Stimulated activated CD8-positive, alpha-beta memory T cell treated with anti-CD3 and anti-CD28 coated beads, Interleukin-12 subunit alpha, Interleukin-12 subunit beta, amount 100 ng/mL, for 4 hours (primary cell): Measurements from ENCODE around the gene WDR54.
"Not testable (repeated sequence)": the region's sequence is repeated elsewhere in the genome, so short reads cannot be mapped to it uniquely, and the experiment has no call there.

Source experiments
- DNase-seq: peaks from one replicate; pipeline ENCODE4 v3.0.0-alpha.2; 2020; ENCODE audit warnings: low read depth

Gene WDR54

GRCh38 chr2:74406035-74406434 lies 15.5 kb upstream of the WDR54 start:
- DNase-seq: no peak

DNA sequence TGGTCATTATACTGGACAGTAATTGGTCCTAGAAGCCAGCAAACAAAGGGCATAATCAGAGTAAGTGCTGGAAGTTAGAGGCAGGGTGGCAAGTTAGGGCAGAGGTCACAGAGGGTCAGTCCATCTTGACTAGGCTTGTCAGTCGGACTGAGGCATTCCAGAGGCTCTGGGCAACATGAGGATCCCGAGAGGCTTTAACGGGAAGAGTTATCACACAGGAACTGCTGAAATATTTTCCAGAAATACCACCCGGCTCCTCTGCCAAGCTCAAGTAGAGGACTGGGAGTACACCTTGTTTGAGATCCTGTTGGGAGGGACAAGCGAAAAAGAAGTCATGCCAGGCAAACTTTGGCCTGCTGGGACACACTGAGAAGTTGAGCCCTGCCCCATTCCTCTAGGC lies 13.8 kb upstream of the WDR54 start:
- DNase-seq: no peak

GRCh38 chr2:74413001-74413698 lies 8.4 kb upstream of the WDR54 start:
- no peak for DNase-seq

DNA sequence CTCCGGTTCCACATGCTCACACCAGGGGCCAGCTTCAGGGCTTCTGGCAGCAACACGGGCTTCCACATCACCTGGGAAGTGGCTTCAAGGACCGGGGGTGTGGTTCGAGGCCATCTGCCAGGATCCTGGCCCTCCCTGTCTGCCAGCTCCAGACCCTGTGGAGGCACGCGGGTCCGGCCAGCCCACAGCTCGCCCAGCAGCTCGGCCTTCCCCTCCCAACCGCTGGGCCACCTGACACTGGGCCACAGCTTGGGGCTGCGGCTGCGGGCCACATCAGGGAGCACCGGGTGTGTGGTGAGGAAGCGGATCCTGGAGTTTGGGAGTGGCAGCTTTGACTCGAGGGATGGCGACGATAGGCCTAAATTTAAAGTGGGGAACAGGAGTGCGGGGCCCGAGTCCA lies 7.1 kb upstream of the WDR54 start:
- DNase-seq: no peak

DNA sequence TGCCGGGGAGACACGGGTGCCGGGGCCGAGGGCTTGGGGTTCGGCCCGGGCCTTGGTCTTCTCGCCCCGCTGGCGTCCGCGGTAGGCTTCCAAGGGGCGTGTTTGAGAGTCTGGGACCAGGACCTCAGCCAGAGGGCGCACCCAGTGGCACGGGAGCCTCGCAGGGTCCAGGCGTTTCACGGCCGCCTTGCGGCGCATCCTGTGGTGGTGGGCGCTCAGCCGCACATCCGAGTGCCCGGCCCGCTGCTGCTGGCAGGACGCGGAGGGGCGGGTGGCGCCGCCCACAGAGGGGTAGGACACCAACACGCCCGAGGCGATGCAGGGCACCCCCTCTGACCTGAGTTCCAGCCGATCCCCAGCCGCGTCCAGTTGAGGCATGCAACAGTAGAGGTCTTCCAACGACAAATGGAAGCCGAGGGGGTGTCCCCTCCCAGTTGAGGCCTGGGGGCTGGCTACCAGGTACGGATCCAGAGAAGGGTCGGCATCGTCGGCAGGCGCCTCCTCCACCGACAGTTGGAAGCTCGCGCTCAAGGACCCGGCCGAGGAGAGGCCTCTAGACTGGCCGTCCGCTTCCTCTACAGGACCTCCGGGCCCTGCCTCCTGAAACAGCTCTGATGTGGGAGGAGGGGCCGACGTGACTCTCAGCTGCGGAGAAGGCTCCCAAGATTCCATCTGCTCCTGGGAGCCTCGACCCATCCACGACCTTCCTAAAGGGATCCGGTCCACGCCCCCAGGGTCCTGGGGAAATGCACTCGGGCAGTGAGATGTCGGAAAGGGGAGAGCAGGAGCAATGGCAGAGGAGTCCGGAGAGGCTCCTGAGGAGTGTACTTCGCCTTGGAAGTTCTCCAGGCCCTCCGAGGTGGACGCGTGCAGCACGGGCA lies 6.4 kb upstream of the WDR54 start:
- no peak for DNase-seq

GRCh38 chr2:74415762-74416395 lies 5.7 kb upstream of the WDR54 start:
- no peak for DNase-seq

DNA sequence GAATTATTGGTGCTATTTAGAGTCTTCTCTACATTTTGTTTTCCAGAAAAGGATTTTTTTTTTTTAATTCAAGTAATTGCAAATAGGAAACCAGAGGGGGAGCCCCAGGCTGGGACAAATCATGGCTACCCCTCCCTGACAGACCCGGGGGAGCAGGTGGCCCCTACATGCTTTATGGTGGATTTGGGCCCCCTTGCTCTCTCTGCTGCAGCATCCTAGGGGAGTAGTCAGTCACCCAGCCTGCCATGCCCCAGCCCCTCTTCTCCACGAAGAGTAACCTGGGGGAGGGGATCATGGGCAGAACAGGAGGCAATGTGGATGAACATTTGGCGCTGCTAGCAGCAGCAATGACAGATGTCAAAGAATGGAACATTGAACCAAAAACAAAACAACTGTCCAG lies 4.8 kb upstream of the WDR54 start:
- no peak for DNase-seq

DNA sequence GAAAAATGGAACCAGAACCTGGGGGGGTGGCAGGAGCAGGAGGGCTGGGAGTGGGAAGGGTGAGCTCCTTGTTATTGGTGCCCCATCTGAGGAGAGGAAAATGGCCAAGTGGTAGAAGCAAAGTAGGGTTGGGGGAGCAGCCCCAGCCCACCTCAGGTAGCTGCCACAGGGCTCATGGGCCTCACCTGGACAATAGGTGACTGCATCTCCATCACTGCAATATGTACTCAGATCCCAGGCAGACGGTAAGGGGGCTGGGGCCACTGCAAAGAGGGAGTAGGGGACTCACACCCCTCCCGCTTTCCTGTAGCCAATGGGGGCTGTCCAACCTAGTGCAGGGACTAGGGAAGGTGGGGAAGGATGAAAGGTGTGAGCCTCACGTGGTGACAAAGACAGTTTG lies 4.3 kb upstream of the WDR54 start:
- no peak for DNase-seq

DNA sequence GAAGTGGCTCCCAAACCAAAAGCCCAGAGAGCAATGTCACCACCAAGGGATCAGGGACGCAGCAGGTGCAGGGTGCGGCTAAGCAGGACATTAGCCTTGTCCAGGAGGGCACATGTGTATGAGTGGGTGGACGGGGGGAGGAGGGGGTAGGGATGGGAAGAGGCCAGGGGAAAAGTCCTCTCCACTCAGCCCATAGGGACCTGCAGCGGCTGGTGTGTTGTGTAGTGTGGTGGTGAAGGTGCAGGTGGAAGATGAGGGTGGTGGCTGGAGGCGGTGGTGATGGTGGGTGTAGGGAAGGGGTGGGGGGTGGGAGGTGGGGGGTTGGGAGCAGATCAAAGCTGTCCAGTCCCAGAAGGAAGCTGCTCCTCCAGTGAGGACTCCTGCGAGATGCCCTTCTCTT lies 3.8 kb upstream of the WDR54 start:
- DNase-seq: no peak

- no peak for DNase-seq
Observed at GRCh38 chr2:74418312-74418711, 3.2 kb upstream of the WDR54 start.

DNA sequence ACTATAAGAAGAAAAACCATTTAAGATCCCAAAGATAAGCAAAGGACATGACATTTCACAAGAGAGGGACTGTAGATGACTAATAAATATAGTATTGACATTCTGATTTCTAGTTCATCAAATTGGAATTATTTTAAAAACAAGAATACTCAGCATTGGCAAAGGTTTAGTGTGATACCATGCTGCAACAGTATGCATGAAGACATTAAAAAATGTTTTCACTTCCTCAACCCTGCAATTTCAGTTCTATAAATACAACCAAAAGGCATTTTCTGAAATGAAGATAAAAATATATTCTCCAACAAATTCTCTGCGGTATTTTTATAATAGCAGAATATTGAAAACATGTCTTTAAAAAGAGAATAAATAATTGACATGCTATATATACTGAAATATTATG lies 2.2 kb upstream of the WDR54 start:
- DNase-seq: no peak

DNA sequence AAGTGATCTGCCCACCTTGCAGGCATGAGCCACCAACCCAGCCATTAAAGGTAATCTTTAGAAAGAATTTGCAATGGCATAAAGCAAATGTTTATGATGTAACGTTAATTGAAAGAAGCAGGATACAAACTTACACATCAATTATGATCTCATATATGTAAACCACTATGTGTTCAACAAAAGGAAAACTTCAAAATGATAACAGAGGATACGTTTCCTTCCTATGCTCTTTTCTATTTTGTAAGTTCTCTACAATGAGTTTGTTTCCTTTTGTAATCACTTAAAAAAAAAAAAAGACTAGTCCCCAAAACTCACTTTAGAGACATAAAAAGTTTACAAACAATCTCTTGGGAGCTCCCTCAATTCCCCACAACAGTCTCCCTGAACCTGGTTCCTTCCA lies 1.5 kb upstream of the WDR54 start:
- no peak for DNase-seq

GRCh38 chr2:74420443-74421103 lies 957 bp upstream of the WDR54 start:
- not testable (repeated sequence) for DNase-seq

- no peak for DNase-seq
Observed at GRCh38 chr2:74423231-74424095, 1.9 kb downstream of the WDR54 start.

GRCh38 chr2:74424139-74424992 lies 2.8 kb downstream of the WDR54 start:
- no peak for DNase-seq

GRCh38 chr2:74424995-74425406 lies 3.5 kb downstream of the WDR54 start:
- no peak for DNase-seq

DNA sequence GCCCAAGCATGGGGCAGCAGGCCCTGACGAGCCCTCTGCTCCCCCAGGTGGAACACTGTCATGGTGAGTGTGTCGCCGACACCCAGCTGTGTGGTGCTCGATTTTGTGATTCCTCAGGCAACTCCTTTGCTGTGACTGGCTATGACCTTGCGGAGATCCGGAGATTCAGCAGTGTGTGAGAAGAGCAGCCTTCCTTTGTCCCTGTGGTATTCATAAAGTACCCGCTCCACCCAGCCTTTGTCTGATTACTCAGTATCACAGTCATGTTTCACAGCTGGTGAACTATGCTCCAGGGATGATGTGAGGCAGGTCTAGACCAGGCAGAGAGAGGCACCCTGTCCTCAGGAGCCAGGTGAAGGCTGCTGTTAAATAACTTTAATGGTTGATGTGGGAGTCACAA lies 4.0 kb downstream of the WDR54 start:
- no peak for DNase-seq

DNA sequence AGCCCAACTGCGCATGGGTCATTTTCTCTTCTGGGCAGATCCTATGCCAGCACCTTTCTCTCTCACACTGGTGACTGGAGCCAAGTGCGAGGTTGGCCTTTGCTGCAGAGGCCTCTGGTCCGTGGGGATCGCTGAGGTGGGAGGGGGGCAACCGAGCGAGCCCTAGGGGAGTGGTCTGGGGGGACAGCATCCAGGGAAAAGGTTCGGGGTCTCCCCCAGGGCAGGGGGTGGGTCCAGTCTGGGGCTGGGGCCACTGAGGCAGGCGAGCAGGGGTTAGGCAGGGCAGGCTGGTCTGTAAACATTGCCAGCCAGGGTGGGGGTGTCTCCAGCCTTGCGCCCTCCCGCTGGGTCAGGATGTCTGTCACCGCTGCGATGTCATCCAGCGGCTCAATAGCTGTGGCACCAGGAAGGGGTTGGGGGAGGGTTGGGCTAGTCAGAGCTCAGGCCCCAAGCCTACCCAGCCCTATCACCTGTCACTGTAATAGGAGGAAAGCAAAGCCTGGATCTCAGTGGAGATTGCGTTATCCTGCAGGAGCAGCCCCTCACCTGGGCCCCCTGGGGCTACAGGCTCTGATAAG lies 4.7 kb downstream of the WDR54 start:
- DNase-seq: no peak

GRCh38 chr2:74427551-74427950 lies 6.0 kb downstream of the WDR54 start:
- no peak for DNase-seq

- DNase-seq: no peak
Observed at GRCh38 chr2:74428675-74429074, 7.1 kb downstream of the WDR54 start.
